H9 (cell line): Measurements from ENCODE around the gene FBRSL1. TPM values are rescaled to one million over a fixed set of nuclear protein-coding genes. Genes with fewer than 3 reads are reported as not detected.

Source experiments
- DNase-seq: peaks from one replicate; pipeline ENCODE4 v3.0.0-alpha.2; 2017
- H2AFZ ChIP-seq: one replicate; pipeline ENCODE4 v1.6.1; 2013; ENCODE audit warnings: mild to moderate bottlenecking, low read length, control low read depth, moderate library complexity
- H2AK5ac ChIP-seq: 2 replicates; pipeline ENCODE4 v1.6.1; 2013; ENCODE audit warnings: low read length, control low read depth, mixed read lengths; ENCODE audit not compliant: insufficient read length
- H2BK120ac ChIP-seq: one replicate; pipeline ENCODE4 v1.6.1; 2013; ENCODE audit warnings: low read depth, mild to moderate bottlenecking, low read length, control low read depth, inconsistent platforms; ENCODE audit not compliant: poor library complexity, severe bottlenecking
- H2BK12ac ChIP-seq: 2 replicates; pipeline ENCODE4 v1.6.1; 2013; ENCODE audit warnings: low read length, control low read depth, mixed read lengths, low read depth; ENCODE audit not compliant: insufficient read length
- H2BK15ac ChIP-seq: 2 replicates; pipeline ENCODE4 v1.6.1; 2013; ENCODE audit warnings: low read depth, low read length, control low read depth
- H2BK20ac ChIP-seq: one replicate; pipeline ENCODE4 v1.6.1; 2013; ENCODE audit warnings: low read depth, mild to moderate bottlenecking, low read length, control low read depth, inconsistent platforms; ENCODE audit not compliant: poor library complexity, severe bottlenecking
- H2BK5ac ChIP-seq: 2 replicates; pipeline ENCODE4 v1.6.1; 2013; ENCODE audit warnings: low read length, control low read depth, mixed read lengths; ENCODE audit not compliant: insufficient read length
- H3K14ac ChIP-seq: 2 replicates; pipeline ENCODE4 v1.6.1; 2013; ENCODE audit warnings: low read length, control low read depth; ENCODE audit not compliant: insufficient read depth
- H3K18ac ChIP-seq: 2 replicates; pipeline ENCODE4 v1.6.1; 2013; ENCODE audit warnings: low read depth, mild to moderate bottlenecking, mixed read lengths, low read length, control low read depth; ENCODE audit not compliant: insufficient read length
- H3K23ac ChIP-seq: 2 replicates; pipeline ENCODE4 v1.6.1; 2013; ENCODE audit warnings: low read length, control low read depth, mixed read lengths, low read depth; ENCODE audit not compliant: insufficient read length
- H3K23me2 ChIP-seq: 2 replicates; pipeline ENCODE4 v1.6.1; 2013; ENCODE audit warnings: low read depth, mild to moderate bottlenecking, mixed read lengths, low read length, control low read depth; ENCODE audit not compliant: insufficient read length, poor library complexity, severe bottlenecking
- H3K27ac ChIP-seq: 2 replicates; pipeline ENCODE4 v1.5.1; 2013; ENCODE audit warnings: low read length, control low read depth, mixed read lengths, low read depth; ENCODE audit not compliant: insufficient read length
- H3K27me3 ChIP-seq: 2 replicates; pipeline ENCODE4 v1.6.1; 2013; ENCODE audit warnings: low read length, control low read depth, inconsistent platforms; ENCODE audit not compliant: insufficient read depth
- H3K4ac ChIP-seq: 2 replicates; pipeline ENCODE4 v1.6.1; 2013; ENCODE audit warnings: low read depth, mild to moderate bottlenecking, control low read depth, inconsistent platforms, low read length, moderate library complexity
- H3K4me1 ChIP-seq: 2 replicates; pipeline ENCODE4 v1.6.1; 2013; ENCODE audit warnings: low read length, control low read depth, inconsistent platforms; ENCODE audit not compliant: insufficient read depth
- H3K4me2 ChIP-seq: 2 replicates; pipeline ENCODE4 v1.6.1; 2013; ENCODE audit warnings: low read length, control low read depth, mixed read lengths; ENCODE audit not compliant: insufficient read length, insufficient read depth
- H3K56ac ChIP-seq: 2 replicates; pipeline ENCODE4 v1.6.1; 2013; ENCODE audit warnings: low read depth, mild to moderate bottlenecking, mixed read lengths, low read length, control low read depth; ENCODE audit not compliant: insufficient read length
- H3K79me1 ChIP-seq: 2 replicates; pipeline ENCODE4 v1.6.1; 2013; ENCODE audit warnings: low read depth, mild to moderate bottlenecking, moderate library complexity, low read length, control low read depth, inconsistent platforms; ENCODE audit not compliant: insufficient read depth, poor library complexity, severe bottlenecking
- H3K79me2 ChIP-seq: 2 replicates; pipeline ENCODE4 v1.6.1; 2013; ENCODE audit warnings: low read length, control low read depth, inconsistent platforms; ENCODE audit not compliant: insufficient read depth
- H3K9ac ChIP-seq: 2 replicates; pipeline ENCODE4 v1.6.1; 2013; ENCODE audit warnings: low read length, control low read depth, mixed read lengths; ENCODE audit not compliant: insufficient read length; ENCODE audit errors: extremely low read depth
- H3K9me3 ChIP-seq: one replicate; pipeline ENCODE4 v1.6.1; 2013; ENCODE audit warnings: low read depth, low read length, inconsistent platforms; ENCODE audit not compliant: control insufficient read depth
- H3T11ph ChIP-seq: one replicate; pipeline ENCODE4 v1.6.1; 2013; ENCODE audit warnings: mild to moderate bottlenecking, low read length, control low read depth, inconsistent platforms
- H4K20me1 ChIP-seq: one replicate; pipeline ENCODE4 v1.6.1; 2013; ENCODE audit not compliant: control insufficient read depth, insufficient read length, insufficient read depth
- H4K5ac ChIP-seq: 2 replicates; pipeline ENCODE4 v1.6.1; 2013; ENCODE audit warnings: low read depth, mild to moderate bottlenecking, mixed read lengths, low read length, control low read depth; ENCODE audit not compliant: insufficient read length
- H4K8ac ChIP-seq: replicated peaks from 2 replicates; pipeline ENCODE4 v1.6.1; 2013; ENCODE audit warnings: low read length, control low read depth, mixed read lengths, low read depth; ENCODE audit not compliant: insufficient read length
- H4K91ac ChIP-seq: 2 replicates; pipeline ENCODE4 v1.6.1; 2013; ENCODE audit warnings: low read depth, mild to moderate bottlenecking, moderate library complexity, mixed read lengths, low read length, control low read depth; ENCODE audit not compliant: insufficient read length
- H3K27ac Mint-ChIP-seq, 3 experiments: 2 replicates in 2 of 3; 3 replicates in 1 of 3; pipeline ENCODE4 v1.8.0; 2020 to 2021; ENCODE audit warnings: mixed read lengths in 3 of 3, mild to moderate bottlenecking in 1 of 3, moderate library complexity in 1 of 3
- H3K27me3 Mint-ChIP-seq: 2 replicates; pipeline ENCODE4 v1.8.0; 2021; ENCODE audit warnings: low read depth, mild to moderate bottlenecking, moderate library complexity, mixed read lengths
- H3K36me3 Mint-ChIP-seq, 3 experiments: 2 replicates in 2 of 3; 3 replicates in 1 of 3; pipeline ENCODE4 v1.8.0; 2020 to 2021; ENCODE audit warnings: low read depth in 3 of 3, mixed read lengths in 3 of 3; ENCODE audit not compliant: insufficient read depth in 1 of 3
- H3K4me1 Mint-ChIP-seq, 2 experiments: 2 replicates each; pipeline ENCODE4 v1.8.0; 2020; ENCODE audit warnings: mixed read lengths in 2 of 2
- H3K4me3 Mint-ChIP-seq, 2 experiments: 2 replicates in 1 of 2; 3 replicates in 1 of 2; pipeline ENCODE4 v1.8.0; 2020 to 2021; ENCODE audit warnings: mild to moderate bottlenecking in 2 of 2, mixed read lengths in 2 of 2, moderate library complexity in 1 of 2
- H3K9me3 Mint-ChIP-seq, 2 experiments: 2 replicates in 1 of 2; 3 replicates in 1 of 2; pipeline ENCODE4 v1.8.0; 2020; ENCODE audit warnings: mild to moderate bottlenecking in 2 of 2, mixed read lengths in 2 of 2, moderate library complexity in 1 of 2
- CTCF ChIP-seq: fragments of 200-600 bp; sonication (generic); conservative IDR thresholded peaks from 3 replicates; pipeline ENCODE4 v1.8.0; 2021; ENCODE audit warnings: antibody characterized with exemption, mild to moderate bottlenecking
- WGBS: extraction: QIAGEN DNeasy Blood & Tissue Kit; methylation state at CpG from one replicate; pipeline ENCODE4 v1.1.7; 2013; ENCODE audit warnings: missing lambda C conversion rate, low lambda C conversion rate, mixed read lengths; ENCODE audit not compliant: insufficient read length; ENCODE audit errors: extremely low coverage; 5-methylcytosine and 5-hydroxymethylcytosine counted together
- total RNA-seq: library from RNA; stranded (reverse); gene quantifications from 2 replicates; pipeline ENCODE4 v1.2.1, GENCODE V29; 2021

FBRSL1 gene
- total RNA-seq, 1 experiment from 2014 or later = 90.8 TPM

- Histone ChIP-seq H2AFZ (no peak overlapping the region), H4K8ac (no peak overlapping the region), H3K79me1 (no peaks in the 10 kb centered on the region), H3T11ph (no peak overlapping the region), H3K23me2 (no peaks in the 10 kb centered on the region), H3K9ac (no peak overlapping the region), H3K27me3 (peaks cover 27% of the 10 kb centered on the region; the same call in 1 of the 2 replicates), H3K4me1 (no peaks in the 10 kb centered on the region), H3K4ac (no peak overlapping the region), H3K14ac (no peak overlapping the region), H4K5ac (no peak overlapping the region), H3K27ac (no peak overlapping the region), H3K18ac (no peak overlapping the region), H2BK120ac (no peak overlapping the region), H3K56ac (no peak overlapping the region), H3K9me3 (peaks cover 36% of the 10 kb centered on the region), H3K4me2 (no peak overlapping the region), H2BK15ac (no peak overlapping the region), H4K91ac (no peak overlapping the region), H2AK5ac (no peak overlapping the region), H2BK5ac (no peak overlapping the region), H3K79me2 (no peaks in the 10 kb centered on the region), H3K23ac (no peak overlapping the region), H4K20me1 (no peaks in the 10 kb centered on the region), H2BK20ac (no peak overlapping the region), H2BK12ac (no peak overlapping the region)
- Mint-ChIP-seq H3K36me3 (peaks cover 23 to 36% (median 28%) of the 10 kb centered on the region in 3 experiments), H3K27ac (peak overlapping the region in 1 of 3 experiments; percentile 27; a peak in 1 of 7 replicates), H3K27me3 (peaks cover 84% of the 10 kb centered on the region), H3K9me3 (peaks cover 39 to 43% of the 10 kb centered on the region in 2 experiments), H3K4me1 (no peaks in the 10 kb centered on the region), H3K4me3 (no peak overlapping the region)
- no peak for TF ChIP-seq CTCF
- WGBS = no CpG with 5 or more reads among the region's 29 CpGs
- no peak for DNase-seq
Observed at GRCh38 chr12:132537836-132538662, 48.1 kb downstream of the FBRSL1 start.
